ENCODE measurements around the gene MT3.

- TF ChIP-seq CTCF (IDR thresholded peaks at IDR 0.05) = no peak
- TF ChIP-seq POLR2A (IDR thresholded peaks at IDR 0.05) = no peak
These were observed 27.4 kb downstream of the MT3 start for GRCh38 chr16:56616608-56617211.

Measured in lower leg skin (tissue), 3 donors.